Stimulated activated CD4-positive, alpha-beta T cell treated with anti-CD3 and anti-CD28 coated beads, Interleukin-2, amount 100 ng/mL, for 4 hours (primary cell): ENCODE results near the gene SMAD7.

Experiments
- DNase-seq: peaks from one replicate; pipeline ENCODE4 v3.0.0-alpha.2; 2020; ENCODE audit warnings: low read depth

The SMAD7 gene

DNA sequence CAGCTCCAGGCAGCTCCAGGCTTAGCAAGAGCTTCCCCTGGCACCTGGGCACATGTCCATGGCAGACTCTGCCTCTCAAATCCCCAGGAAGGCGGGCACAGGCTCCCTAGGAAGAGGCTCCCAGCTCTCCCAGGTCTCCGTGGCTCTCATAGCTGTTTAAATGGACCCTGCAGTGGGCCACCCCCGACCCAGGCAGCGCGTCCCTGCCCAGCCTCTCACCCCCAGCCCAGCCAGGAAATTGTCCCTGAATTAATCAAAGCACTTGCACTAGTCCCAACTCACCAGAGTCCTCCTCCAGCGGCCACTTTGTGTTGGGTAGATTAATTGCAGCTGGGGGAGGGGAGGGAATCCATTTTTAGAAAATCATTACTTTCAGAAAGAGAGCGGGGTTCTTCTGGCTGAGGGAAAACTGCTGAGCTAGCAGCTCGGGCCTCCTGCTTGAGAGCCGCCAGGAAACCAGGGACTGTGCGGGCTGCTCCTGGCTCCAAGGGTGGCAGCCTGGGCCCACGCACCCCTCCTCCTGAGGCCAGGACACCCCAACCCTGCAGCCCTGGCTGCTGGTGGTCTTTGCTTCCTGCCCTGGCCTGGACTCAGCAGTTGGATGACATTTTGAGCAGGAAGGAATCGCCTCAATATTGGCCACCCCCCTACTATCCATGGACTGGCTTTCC lies 36.0 kb downstream of the SMAD7 start:
- no peak for DNase-seq

DNA sequence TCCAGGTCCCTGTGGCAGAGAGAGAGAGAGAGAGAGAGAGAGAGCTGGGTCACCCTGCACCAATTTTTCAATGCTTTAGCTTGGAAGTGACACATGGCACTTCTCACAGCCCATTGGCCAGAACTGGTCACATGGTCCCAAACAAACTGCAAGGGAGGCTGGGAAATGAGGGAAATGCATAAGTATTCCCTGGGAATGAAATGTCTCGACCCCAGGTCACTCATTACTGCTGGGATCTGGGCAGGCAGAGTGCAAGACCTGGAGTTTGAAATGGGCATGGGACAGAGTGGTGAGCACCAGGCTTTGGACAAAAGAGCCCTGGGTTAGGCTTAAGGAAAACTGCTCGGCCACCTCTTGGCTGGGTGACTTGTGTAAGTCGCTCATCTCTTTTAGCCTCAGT lies 37.0 kb downstream of the SMAD7 start:
- DNase-seq, result no peak

DNA sequence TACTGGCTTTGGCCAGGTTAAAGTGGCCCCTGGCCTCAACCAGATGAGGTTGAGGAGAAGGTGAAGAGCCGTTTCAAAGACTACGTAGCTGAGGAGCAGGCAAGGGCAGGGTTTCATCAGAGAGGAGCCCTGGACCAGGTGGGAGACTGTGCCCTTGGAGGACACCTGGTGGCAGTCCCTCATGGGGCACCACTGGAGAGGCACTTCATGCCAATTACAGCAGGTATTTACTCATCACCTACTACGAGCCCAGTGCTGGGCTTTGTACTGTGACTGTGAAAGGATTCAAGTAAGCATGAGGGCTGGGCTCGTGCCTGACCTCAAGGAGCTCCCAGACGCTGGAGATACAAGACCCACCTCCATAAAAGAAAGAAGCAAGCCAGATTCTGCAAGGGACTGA lies 37.6 kb downstream of the SMAD7 start:
- peak; percentile 27 for DNase-seq

DNA sequence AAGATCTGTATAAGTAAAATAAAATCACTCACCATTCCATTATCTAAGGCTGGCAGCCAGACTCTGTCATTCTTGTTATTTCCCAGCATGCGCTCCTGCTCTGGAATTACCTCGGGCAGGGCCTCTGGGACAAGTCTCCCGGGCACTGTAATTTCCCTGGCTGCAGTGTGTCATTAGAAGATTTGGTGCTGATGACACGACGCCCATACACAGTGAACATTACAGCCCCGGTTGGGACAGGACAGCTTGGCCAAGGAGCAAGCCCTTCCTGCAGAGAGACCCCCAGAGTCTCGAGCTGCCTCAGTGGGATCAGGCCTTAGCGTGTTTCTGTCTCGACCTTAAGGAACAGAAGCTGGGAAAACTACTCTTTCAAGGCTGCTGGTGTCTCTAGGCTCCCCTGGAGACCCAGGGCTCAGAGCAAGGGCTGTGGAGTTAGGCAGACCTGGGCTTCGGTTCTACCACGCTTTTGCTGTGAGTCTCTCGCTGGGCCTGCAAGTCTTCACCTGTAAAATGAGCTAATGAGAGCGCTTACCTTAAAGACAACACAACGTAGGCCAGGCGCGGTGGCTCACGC lies 39.7 kb downstream of the SMAD7 start:
- DNase-seq, result no peak

DNA sequence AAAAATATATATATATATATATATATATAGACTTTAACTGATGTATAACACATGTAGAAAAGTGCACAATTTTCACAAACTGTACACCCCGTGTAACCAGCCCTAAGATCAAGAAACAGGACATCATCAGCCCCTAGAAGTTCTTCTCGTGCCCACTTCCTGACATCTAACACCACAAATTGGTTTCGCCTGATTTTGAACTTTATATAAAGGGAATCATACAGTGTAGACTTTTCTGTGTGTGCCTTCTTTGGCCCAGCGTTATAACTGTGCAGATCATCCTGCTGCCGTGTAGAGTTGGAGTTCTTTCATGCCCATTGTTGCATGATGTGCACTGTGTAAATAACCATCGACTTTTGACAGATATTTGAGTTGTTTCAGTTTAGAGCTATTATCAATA lies 41.0 kb downstream of the SMAD7 start:
- no peak for DNase-seq

DNA sequence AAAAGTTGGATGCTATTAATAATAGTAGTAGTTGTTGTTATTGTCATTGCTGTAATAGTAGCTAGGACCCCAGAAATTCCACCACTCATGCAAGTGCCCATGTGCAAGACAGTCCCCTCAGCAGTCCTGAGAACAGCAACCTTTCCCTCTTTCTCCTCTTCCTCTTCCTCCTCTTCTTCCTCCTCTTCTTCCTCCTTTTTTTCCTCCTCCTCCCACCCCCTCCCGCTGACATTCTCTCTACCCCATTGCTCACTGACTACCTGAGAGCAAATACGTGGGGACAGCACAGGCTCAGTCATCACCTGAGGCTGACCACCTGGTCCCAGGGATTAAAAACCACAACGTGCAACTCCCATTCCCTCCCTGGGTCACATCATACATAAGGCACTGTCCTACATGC lies 41.8 kb downstream of the SMAD7 start:
- DNase-seq, result no peak

DNA sequence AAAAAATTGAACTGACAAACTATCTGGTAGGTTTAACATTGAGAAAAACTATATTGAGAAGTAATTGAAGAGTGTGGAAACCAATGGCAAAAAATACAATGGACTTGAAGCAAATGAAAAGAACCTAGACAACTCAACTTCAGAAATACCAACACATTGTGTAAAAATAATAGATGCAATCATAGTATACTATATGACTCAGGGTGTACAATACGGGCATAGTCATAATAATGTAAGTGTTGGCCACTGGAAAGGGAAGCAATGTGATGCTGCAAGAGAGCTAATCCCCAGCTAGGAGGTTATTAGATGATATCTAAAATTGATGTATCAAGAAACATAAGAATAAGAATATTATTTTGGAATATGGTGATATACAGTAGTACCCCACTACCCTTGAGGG lies 45.3 kb downstream of the SMAD7 start:
- DNase-seq, result no peak

DNA sequence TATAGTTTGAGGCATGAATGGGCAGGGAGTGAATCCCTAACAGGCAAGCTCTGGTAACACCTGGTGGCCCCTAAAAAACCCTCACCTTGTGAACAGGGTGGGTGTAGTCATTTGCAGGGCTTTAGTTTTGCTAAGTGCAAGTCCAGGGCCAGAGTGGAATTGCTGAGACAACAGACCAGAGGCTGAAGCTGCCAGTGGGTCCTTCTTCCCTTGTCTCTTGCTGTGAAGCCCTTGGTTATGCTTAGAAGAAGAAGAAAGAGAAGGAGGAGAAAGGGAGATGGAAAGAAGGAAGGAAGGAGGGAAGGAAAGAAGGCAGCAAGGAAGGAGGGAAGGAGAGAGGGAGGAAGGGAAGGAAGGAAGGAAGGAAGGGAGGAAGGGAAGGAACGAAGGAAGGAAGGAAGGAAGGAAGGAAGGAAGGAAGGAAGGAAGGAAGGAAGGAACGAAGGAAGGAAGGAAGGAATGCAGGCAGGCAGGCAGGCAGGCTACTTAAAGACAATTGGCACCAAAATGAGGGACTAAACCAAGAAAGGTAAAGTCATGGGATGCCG lies 45.8 kb downstream of the SMAD7 start:
- no peak for DNase-seq

DNA sequence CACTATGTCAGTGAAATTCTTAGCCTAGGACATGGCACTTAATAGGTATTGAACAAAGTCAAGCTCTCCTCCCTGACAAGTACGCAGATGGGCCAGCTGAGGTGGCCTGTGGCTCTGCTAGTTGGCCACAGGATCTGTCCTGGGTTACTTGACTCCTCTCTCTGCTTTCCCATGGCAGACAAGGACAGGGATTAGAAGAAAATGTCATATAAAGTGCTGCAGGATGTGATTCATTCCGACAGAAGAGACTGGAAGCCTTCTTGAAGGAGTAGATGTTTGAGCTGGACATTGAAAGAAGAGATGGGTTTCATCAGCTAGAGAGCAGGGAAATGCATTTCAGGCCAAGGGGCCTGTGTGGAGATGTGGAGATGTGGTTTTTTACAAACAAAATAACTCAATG lies 46.7 kb downstream of the SMAD7 start:
- no peak for DNase-seq

DNA sequence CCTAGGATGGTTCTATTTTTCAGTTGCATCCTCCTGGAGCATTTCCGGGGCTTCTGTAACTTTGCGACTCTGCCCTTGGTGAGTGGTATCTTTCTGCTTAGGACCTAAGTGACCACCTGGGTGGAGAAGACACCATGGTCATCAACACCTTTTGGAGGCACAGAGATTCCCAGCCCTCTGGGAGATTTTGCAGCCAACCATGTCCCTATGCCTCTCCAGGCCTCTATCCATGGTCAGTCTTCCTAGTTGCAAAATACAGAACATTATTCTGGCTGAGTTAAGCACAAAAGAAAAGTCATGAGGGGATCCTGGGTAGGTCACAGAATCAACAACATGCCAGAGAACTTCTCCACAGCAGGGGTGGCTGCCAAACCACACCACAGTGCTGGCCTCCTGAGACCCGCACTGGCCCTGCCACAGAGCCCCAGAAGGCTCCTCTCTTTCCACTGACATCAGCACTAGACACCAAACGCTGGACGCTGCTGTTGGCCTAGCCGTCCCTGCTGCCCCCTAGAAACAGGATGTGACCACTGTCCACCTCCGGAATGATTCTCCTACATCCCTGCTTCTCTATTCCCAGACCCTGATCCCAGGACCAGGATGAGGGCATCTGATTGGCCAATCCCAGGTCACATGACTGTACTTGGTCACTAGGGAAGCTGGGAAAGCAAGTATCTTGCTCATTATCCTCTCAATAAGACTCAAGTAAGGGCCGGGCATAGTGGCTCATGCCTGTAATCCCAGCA lies 47.7 kb downstream of the SMAD7 start:
- no peak for DNase-seq

DNA sequence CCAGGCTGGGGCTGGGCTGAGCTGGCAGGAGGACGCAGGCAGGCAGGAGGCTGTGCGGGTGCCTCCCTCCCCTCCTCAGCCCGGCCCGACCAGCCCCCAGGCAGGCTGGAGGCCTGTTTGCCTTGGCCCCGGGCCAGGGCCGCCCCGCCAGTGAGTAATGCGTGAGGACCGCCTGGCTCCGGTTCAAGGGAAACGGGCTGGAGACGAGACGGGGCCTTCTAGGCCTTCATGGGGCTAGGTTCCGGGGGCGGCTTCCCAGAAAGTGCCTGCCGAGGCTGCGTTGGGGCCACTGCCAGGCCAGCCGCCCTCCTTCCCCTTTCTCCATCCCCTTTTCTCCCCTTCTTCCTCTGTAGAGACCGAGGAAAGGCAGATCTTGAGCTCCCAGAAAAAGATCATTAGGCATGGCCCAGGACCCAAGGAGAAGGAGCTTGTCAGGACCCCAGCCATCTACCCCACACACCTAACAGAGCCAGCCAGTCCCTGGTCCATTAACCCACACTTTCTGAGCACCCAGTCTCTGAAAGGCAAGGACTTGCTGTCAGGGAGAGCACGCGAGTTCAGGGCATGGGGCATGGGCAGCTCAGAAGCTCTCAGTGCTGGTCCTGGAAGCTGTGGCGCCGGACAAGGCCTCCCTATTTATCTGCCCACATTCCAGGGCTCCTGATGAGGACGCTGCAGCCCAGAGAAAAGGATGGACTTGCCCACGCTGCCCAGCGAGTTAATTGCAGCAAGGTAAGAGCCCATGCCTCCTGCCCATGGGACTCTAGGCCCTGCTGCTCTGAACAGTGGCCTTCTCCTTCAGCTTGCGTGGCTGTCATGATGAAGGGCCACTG lies 48.5 kb downstream of the SMAD7 start:
- no peak for DNase-seq

DNA sequence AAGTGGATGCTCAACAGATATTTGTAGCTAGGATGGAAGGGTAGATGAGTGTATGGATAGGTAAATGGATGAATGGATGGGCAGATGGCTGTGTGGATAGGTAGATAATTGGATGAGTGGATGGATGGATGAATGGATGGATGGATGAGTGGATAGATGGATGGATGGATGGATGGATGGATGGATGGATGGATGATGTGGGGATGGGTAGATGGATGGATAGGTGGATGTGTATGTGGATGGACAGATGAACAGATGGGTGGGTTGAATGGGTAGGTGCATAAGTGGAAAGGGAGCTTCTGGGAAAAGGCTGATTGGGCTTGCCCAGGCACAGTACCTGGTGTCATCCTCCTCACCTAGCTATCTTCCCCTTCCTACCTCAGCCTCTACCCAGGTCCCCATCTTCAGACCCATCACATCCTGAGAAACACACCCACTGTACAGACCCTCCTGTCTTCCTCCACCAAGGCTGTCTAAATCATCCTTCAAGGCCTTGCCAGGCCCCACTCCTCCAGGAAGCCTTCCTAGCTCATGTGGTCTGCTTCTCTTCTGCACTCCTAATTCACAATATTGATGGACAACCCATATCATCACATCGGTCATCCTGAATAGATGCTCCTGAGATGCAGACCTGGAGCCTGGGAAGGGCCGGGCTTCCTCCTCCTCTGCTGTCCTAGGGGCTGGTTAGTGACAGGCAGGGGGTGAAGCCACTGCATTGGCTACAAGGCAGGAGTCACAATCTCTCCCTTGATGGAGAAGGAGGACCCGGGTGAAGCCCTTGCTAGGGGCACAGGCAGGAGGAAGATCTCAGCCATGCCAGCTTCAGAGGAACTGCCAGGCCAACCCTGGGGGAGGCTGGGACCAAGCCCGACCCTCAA lies 49.4 kb downstream of the SMAD7 start:
- no peak for DNase-seq

DNA sequence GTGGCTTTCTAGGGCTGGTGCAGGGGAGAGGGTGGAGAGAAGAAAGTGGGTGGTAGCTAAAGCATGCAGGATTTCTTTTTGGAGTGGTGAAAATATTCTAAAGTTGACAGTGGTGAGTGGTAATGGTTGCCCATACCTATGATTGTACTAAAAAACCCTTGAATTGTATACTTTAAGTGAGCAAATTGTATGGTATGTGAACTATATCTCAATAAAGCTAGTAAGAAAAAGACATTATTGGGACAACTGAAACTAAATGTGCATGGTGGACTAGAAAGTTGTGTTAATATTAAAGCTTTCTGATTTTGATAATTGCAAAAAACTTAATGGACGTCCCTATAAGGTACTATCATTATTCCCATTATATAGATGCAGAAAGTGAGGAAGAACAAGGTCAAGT lies 50.3 kb downstream of the SMAD7 start:
- DNase-seq, result no peak

DNA sequence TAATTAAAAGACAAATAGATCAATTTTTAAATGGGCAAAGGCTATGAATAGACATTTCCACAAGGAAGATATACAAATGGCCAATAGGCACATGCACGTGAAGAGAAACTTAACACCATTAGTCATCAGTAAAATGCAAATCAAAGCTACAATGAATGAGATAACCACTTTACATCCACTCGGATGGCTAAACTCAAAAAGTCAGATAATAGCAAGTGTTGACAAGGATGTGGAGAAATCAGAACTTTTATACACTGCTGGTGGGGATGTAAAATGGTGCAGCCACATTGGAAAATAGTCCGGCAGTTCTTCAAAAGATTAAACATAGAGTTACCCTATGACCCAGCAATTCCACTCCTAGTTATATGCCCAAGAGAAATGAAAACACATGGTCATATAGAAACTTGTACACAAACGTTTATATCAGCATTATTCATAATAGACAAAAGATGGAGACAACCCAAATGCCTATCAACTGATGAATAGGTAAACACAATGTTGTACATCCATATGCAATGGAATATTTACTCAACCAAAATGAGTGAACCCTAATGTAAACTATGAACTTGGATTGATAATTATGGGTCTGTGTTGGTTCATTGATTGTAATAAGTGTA lies 51.1 kb downstream of the SMAD7 start:
- no peak for DNase-seq

DNA sequence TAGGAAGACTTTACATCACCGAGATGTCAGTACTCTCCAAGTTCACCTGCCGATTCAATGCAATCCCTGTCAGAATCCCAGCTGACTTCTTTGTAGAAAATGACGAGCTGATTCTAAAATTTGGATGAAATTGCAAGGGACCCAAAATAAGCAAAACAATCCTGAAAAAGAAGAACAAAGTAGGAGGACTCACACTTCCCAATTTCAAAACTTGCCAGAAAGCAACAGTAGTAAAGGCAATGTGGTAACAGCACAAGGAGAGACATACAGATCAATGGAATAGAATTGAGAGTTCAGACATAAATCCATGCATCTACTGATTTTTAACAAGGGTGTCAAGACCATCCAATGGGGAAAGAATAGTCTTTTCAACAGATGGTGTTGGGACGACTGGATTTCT lies 52.2 kb downstream of the SMAD7 start:
- no peak for DNase-seq

DNA sequence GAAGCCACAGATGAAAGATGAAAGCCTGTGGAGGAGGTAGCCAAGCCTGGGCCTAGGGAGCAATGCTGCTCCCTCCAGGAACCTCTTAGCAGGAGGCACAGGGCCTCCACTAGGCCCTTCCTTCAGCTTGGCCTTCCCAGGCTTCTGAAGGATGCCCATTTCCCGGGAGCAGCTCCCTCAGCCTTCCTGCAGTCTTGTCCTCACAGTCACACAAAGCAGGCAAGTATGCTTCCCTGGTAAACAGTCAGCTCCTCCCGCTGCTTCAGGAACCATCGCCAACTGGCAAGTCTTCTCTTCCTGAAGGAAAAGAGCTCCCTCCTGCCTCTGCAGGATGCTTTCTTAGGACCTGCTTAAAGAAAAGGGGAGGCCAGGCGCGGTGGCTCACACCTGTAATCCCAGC lies 53.2 kb downstream of the SMAD7 start:
- no peak for DNase-seq

DNA sequence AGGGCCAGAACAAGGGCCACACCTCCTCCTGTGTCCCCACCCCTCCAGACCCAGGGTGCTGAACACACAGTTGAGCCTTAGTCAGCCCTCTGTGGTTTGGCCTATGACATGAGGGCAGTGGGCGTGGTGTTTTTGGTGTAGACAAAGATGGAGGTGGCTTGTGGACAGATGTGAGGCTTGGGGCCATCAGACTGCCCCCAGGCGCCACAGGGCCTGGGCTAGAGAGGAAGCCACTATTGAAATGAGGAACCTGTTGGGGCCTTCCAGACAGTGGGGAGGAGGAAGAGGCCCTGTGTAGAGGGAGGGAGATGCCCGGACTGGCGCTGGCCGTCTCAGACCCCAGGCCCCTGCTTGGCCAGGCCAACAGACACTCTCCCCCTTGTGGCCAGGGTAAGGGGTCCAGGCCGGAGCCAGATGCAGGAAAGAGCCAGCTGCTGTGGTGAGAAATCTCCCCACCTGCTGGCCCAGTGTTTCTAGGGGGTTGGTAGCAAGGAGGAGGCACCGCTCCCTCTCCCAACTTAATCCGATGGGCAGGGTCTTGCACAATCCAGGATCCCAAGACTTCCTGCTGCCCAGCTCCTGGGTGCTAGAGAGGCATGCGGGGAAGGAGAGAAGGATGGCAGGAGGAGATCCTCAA lies 53.8 kb downstream of the SMAD7 start:
- DNase-seq, result no peak

DNA sequence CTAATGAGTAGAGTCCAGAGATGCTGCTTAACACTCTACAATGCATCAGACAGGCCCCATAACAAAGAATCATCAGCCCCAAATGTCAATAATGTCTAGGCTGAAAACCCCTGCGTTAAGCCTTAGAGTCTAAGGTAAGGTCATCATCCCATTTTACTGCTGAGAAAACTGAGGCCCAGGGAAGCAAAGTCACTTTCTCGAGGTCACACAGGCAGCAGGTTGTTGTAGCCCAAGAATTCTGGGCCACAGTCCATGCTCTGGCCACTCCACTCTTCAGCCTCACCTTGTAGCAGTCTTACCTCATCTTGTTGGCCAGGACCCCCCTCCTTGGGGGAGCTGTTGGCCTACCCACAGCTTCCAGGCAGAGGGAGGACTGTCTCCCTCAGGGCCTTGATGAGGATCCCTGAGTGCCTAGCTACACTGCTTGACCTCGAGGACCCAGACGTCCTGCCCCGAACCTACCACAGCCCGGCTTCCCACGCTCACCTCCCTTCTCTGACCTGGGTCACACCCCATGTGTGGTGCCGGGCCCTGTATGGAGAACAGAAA lies 54.4 kb downstream of the SMAD7 start:
- no peak for DNase-seq

DNA sequence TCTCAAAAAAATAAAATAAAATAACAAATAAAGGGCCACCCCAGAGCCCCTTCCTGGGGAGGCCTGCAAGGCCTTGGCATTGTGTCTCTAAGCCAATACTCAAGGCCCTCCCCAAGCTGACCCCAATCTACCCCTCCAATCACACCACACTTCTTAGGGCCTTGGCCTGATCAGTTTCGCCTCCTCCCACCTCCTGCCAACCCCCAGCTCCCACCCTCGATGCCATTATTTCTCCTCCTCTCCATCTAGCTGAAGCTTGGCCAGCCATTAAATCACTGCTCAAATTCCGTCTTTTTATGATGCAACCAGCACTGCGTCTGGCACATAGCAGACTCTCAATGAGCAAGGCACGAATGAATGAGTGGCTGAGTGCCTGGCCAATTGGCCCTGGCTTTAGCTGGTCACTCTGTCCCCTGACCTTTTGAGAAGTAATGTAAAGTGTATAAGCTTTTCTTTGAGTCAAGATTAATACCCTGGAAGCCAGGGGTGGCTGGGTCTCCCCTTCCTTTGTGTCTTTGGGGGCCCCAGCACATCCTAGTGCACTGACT lies 55.9 kb downstream of the SMAD7 start:
- no peak for DNase-seq
